T follicular helper cell (primary cell): ENCODE results near the gene PHEX.

Experiments
- DNase-seq: peaks from one replicate; pipeline ENCODE4 v3.0.0-alpha.2; 2020; ENCODE audit warnings: low read depth
- total RNA-seq, 2 experiments: gene quantifications; one replicate each; lab custom pipeline; 2026; lab: John Stamatoyannopoulos, UW

PHEX gene
- 0.18 to 1.0 reads per million in 2 experiments for total RNA-seq

DNA sequence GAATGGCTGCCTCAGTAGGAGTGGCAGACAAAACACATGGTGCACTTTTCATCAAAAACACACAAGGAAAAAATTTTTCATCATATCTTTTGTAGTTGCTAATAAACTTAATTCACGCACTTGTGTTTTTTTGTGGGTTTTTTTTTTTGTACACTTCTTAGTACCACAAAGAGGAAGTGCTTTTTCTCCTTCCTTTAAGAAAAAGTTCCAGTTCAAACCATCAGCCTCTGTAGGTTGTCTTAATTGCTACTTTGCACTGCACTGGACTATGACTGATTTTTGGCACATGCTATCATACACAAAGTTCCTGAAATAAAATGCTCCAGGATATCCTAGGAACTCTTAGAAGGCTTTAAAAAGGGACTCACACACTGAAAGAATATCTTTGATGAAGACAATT, at the start of gene PHEX:
PHEX (plus strand) TSS at position 242 of the 400 bp plus-strand sequence. CDS start 681 bp downstream, outside the sequence.
- no peak for DNase-seq

DNA sequence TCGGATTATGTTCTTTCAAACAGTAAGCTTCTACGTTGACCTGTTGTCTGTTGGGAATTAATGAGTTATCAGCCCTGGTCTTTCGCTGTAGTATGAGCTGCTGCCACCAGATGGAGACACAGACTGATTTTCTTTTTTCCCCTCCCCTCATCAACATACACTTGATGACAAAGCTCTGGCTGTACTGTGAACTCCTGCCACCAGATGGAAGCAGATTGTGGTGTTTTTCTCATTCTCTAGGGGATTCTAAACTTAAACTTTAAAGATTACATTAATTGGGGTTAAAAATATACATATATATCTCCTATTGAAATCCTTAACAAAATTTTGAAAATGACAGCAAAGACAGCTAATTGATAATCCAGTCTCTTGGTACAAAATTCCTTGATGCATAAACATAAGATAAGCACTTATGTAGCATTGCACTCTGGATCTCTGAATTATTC, 46.8 kb upstream of the PHEX start:
- DNase-seq = peak; percentile 49

DNA sequence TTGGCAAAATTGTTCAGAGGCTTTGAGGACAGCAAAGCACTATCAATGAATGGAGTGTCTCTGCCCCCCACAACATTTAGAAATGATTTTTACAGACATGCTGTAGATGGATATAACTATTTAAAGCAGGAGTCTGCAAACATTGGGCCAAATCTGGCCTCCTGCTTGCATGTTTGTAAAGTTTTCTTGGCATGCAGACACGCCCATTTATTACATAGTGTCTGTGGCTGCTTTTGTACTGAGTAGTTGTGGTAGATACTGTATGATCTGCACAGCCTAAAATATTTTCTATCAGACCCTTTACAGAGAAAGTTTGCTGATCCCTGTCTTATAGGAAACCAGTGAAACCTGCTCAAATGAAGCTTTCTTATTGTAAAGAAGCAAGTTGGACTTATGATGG, 45.5 kb upstream of the PHEX start:
- no peak for DNase-seq

DNA sequence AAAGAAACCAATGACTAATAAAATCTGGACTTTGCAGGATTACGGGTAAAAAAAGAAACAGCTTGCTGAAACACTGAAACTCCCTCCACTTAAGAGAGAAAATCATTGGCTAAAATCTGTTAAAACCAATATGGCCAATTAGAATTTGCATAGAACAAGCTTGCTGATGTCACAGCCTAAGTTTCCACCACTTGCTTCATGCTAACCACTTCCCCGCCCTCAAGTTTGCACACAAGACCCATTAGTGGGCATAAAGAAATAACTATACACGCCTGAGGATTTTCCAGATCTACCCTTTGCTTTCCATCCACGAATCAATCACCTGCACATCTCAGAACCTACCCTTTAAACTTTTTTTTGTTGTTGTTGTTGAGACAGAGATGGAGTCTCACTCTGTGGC, 42.7 kb upstream of the PHEX start:
- DNase-seq = no peak

DNA sequence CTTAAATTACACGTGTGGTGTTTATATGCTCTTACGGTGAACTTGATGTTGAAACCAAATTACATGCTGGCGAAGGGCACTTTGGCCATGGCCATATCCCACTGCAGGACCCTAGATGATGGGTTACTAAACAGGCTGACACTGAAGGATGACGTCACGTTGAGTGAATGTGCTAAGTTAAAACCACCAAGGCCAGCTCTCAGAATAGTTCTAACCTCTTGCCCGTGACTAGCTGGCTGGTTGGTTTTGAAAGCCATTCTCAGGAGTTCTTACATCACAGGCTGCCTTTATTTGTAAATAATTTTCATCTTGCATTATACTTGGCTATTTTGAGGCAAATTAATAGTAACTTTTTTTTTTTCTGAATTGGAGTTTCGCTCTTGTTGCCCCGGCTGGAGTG, 41.3 kb upstream of the PHEX start:
- no peak for DNase-seq

DNA sequence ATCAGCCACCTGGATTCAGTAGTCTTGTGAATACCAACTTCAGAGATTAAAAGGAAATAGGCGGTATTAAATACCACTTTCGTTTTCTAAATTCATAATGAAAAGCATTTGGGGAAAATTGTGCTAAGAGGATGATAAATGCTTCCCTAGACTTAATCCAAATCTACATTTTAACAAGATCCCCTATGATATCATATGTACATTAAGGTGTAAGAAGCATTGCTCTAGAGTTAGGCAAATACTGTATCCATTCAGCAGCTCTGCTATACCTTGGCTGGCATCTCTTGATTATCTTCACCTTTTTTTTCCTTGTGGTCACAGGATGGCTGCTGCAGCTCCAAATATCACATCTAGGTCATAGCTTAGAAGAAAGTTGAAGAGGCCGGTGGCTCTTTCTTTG, 40.6 kb upstream of the PHEX start:
- DNase-seq = no peak

DNA sequence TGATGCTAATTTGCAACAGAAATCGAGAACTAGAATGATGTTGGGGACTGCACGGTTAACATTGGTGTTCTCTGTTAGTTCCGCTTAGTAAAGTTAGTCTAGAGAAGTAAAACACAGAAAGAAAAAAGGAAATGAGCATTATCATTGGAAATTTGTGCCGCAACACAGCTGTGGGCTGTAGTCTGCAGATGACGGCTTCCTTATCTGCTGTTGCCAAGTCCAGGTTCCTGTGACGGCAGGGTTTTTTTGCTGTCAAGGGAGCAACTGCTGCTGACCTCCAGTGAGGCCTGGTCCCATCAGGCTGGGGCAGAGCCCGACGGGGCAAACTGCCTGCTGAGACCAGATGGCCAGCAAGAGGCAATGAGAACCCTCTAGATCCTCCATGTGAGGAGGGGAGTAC, 38.9 kb upstream of the PHEX start:
- DNase-seq = no peak

DNA sequence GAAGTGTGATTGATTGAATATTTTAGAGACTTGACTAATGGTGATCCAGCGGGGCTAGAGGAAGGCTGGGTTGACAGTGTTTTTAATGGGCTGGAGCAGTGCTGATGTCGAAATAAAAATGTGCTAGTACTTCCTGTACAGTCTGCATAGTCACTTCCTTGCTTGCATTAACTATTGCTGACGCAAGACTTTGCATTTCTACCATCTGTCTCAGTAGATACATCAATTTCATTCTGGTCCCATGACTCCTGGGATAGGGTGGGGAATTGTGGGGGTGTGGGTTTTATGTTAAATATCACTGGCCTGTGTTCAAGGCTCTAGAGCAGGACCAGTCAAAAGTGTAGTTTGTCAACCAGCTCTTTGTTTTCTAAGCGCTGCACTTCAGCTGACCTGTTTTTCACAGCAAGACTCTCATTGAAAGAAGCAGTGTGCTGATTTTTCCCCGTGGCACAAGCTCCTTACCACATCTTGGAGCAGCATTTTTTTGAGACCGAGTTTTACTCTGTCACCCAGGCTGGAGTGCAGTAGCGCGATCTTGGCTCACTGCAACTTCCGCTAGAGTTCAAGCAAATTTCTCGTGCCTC, 35.2 kb upstream of the PHEX start:
- DNase-seq = no peak

DNA sequence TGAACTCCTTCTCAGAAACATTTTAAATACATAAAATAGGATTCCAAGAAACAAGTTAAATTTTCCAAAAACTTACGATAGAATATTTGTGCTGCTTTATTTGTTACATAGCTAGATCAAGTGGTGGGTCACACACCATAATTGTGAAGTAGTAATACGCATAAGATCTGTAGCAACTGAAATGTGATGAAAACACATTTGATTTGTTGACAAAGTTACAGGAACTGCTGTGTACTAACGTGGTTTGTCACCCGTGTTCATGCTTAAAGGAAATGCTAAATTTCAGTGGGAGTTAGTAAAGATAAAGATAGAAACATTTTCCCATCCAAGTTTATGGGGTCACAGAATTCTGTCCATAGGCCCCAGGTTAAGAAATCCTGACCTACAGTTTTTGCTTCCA, 34.1 kb upstream of the PHEX start:
- DNase-seq = no peak

DNA sequence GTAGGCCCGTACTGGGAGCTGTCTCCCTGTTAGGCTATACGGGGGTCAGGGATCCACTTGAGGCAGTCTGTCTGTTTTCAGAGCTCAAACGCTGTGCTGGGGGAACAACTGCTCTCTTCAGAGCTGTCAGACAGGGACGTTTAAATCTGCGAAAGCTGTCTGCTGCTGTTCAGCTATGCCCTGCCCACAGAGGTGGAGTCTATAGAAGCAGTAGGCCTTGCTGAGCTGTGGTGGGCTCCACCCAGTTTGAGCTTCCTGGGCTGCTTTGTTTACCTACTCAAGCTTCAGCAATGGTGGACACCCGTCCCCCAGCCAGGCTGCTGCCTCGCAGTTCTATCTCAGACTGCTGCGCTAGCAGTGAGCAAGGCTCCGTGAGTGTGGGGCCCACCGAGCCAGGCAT, 27.3 kb upstream of the PHEX start:
- no peak for DNase-seq

DNA sequence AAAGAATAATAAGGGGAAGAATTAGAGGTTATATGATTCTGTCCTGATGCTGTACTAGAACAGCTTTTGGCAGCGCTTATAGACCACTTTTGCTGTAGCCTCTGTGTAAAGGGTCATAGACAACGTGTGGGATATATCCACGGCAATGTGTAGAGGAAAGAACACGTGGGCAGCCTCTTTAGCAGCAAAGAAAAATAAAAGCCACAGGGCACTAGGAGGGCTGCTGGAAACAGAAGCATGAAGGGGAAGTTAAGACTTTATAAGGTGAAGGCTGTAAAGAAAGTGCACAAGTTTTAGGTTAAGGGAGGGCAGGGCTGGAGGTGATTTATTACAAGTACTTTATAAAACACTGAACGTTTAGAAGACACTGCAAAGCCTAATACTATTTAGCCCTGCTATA, 20.1 kb upstream of the PHEX start:
- no peak for DNase-seq

DNA sequence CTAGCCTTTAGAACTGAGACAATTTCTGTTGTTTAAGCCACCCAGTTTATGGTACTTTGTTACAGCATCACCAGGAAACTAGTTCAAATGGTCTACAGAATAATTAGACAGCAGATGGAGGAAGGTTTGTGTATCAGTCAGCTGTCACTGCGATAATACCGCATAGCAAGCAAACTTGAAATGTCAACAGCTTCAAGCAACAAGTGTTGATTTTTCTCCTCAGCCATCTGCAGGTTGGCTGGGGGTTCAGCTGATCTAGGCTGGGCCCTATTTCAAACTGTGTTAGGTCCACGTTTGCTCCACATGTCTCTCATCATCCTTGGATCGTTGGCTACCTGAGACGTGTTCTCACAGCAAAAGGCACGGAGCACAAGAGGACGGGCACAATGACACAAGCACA, 19.2 kb upstream of the PHEX start:
- no peak for DNase-seq

DNA sequence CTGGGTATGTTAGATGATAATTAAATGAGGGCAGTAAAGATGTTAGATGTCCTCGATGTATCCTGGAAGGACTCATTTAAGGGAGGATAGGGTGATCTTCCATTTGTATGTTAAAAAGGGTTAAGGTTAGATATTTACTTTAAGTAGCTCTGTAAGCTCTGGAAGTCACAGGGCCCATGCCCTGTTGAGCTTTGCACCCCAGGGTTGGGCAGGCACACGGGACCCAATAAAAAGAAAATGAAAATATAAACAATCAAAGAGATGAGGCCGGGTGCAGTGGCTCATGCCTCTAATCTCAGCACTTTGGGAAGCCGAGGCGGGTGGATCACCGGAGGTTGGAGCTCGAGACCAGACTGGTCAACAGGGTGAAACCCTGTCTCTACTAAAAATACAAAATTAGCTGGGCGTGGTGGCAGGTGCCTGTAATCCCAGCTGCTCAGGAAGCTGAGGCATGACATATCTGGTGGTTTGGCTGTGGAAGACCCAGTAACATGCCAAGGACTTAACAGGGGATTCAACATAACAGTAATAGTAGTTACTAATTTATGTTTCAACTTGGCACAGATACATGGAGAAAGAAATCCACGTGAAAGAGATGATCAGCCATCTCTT, 16.9 kb upstream of the PHEX start:
- DNase-seq = no peak

DNA sequence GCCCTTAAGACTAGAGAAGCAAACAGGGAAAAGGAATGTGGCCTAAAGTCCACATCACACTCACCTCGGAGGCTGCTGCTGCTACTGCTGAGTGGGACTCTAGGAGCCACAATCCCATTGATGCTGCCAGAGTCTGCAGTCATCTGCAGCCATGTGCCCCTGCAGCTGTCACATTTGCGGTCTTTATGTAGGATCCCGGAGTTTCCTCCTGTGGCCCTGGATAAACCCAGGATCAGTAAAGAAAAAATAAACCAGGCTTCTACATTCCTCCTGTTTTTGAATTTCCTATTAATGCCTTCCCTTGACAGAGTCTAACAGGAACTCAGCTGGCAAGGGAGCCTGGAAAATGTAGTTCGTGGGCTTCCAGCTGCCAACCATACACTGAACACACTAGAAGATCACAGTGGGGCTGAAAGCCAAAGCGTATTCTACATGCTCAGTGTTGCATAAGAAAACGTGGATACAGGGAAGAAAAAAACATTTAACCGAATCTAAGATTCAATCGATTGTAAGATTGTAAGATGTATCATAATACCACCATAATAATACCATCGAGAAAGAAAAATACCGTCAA, 10.3 kb upstream of the PHEX start:
- no peak for DNase-seq

DNA sequence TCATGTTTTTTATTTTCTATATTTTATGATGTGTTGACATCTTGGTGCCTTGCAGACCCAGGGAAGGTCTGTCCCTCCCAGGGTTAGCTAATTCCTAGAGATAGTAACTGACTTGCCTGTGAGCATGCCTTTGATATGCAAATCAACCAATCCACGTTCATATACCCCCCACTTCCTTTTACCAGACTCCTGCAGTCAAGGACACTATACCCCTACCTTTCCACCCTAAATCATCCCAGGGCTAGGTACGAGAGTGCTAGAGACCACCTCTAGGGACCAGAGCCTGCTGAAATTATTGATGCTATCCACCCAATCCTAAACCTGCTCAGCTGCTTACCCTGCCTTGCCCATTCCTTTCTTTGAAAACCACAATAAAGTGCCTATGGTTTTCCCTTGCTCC, 7.5 kb upstream of the PHEX start:
- no peak for DNase-seq

DNA sequence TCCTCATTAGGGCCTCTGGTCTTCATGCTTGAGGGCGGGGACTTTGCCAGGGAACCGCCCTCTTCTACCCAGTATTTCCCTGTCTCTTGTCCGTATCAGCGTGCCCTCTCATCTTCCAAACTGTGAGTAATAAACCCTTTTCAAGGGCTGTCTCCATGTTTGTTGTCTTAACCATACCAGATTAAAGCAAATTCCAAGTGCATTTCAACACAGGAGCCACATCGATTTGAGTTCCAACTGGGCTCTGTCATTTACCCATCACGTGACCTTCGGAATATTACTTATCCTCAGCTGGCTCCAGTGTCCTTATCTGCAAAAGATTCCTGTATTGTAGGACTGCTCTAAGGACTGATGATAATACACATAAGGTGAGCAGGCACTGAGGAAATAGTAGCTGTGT, 6.4 kb upstream of the PHEX start:
- DNase-seq = no peak

DNA sequence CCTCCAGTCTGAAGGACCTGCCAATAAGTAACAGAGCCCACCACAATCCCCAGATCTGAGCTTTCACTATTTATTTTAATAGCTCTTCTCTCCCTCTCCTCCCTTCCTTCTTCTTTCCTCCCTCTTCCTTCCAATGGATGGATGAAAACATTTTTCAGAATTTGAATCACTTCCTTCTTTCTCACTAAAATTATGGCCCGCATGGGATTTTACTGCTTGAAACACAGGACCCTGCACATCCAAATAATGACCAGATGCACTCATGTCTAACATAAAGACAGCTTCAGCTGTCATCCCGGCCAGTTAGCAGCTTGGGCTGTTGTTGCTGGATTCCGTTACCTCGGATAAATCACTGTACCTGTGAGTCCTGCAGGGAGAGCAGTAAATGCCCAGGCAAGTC, 5.4 kb upstream of the PHEX start:
- no peak for DNase-seq

DNA sequence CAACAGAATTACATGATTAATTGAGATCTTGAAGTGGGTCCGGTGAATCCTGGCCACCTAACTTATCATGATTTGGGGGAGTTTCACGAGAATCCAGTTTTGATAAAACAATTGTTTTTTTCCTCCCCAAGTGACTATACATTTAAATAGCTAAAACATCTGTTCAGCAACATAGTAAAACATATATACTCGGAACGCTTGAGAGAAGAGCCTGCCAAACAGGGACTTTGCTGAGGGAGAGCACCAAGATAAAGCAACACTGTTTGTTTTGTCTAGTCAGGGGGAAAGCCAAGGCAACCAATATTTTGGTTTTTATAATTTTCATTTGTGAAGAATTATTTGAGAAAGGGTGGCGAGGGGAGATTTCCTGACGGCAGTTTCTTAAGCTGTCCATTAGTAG, 381 bp downstream of the PHEX start:
- DNase-seq = no peak

DNA sequence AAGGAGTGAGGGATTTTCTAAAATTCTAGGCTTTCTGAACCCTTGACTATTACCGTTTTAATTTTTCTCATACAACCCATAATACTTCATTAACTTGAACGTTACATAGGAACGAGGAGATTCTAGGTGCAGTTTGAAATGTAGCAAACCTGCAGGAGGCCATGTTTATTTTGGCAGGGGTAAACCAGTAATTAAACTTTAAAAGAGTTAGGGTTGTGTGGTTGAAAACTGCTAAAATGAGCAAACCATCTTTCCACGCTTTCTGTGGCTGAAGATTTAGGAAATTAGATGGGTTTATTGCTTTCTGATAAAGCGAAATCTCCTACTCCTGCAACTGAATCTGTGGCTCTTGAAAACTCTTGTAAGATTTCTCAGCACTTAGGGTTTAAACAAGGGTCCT, 1.7 kb downstream of the PHEX start:
- DNase-seq = no peak

DNA sequence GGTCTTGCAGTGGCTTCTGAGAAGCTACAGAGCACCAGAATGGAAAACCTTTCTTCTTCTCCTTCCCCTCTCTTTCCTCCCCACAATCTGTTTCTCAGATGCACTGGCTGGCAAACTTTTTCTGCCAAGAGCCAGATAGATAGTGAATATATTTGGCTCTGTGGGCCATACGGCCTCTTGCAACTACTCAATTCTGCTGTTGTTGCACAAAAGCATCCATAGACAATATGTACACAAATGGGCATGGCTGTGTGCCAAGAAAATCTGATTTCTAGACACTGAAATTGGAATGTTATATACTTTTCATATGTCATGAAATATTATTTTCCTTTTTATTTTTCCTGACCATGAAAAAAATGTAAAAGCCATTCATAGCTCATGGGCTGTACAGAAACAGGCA, 3.1 kb downstream of the PHEX start:
- DNase-seq = no peak

DNA sequence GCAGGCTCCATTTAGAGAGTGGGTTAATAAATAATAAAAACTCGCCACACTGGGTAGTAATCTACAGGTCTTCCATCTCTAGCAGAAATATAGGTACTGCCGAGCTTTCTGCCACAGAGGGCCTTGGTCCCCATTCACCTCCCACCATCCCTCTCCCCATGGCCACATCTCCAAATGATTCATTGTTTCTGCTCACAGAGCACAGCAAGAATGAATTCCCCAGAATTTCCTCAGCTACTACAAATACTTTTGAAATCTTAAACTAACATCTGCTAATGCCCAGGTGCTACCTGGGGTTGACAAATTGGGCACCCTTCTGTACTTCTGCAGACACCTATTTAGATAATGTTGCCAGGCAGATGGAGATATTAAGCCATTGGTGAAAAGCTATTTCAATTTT, 5.1 kb downstream of the PHEX start:
- no peak for DNase-seq

DNA sequence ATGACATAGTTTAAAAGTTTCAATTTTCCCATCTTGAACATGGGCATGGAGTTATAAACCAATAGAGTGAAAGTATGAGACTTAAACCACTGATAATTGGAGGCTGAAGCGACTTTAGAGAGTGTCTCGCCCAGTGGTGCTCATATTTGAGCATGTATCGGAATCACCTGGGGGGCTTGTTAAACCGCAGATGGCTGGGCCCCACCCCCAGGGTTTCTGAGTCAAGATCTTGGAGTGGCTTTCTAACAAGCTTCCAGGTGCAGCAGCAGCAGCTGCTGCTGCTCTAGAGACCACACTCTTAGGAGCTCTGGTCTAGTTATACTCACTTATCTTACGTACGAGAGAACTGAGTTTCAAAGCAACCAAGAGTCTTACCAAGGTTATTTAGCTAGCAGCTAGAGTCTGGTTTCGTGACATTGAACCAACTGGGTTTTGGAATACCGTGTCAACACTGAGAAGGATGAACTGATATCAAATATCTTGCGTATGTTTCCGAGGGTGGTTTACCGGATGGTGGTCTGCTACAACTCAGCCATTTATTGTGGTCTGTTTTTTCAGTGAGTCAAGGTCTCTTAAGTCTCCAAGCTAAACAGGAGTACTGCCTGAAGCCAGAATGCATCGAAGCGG, 5.9 kb downstream of the PHEX start:
- DNase-seq = no peak

DNA sequence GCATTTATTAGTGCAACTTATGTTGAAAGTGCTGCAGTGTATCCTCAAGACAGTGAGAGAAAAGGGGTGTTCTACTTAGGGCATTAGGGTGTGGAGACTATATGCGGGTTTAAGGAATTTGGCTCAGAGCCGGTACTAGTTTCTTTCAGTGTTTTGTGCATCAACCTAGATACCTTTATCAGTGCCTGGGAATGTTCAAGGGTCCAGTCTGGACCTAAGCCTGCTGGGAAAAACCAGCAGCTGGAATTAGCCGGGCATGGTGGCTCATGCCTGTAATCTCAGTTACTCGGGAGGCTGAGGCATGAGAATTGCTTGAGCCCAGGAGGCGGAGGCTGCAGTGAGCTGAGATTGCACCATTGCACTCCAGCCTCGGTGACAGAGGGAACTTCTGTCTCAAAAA, 7.4 kb downstream of the PHEX start:
- DNase-seq = no peak
